HAP-1 (cell line): Measurements from ENCODE around the gene CCNJL.

Experiments used
- DNase-seq, 2 experiments: peaks; one replicate each; pipeline ENCODE4 v3.0.0-alpha.2; 2016 to 2020; ENCODE audit warnings: low spot score in 2 of 2
- H3K27me3 ChIP-seq: fragments of 250-450 bp; sonication (Bioruptor Pico); 2 replicates; pipeline ENCODE4 v1.5.1; 2020; ENCODE audit warnings: low read depth, mild to moderate bottlenecking, moderate library complexity
- H3K36me3 ChIP-seq: fragments of 250-450 bp; sonication (Bioruptor Pico); replicated peaks from 2 replicates; pipeline ENCODE4 v1.5.1; 2020; ENCODE audit warnings: mild to moderate bottlenecking
- H3K4me1 ChIP-seq: fragments of 250-450 bp; sonication (Bioruptor Pico); 2 replicates; pipeline ENCODE4 v1.5.1; 2020; ENCODE audit warnings: mild to moderate bottlenecking
- H3K4me3 ChIP-seq: fragments of 250-450 bp; sonication (Bioruptor Pico); 2 replicates; pipeline ENCODE4 v1.5.1; 2020; ENCODE audit warnings: mild to moderate bottlenecking, moderate library complexity
- H3K9me3 ChIP-seq: fragments of 250-450 bp; sonication (Bioruptor Pico); 2 replicates; pipeline ENCODE4 v1.5.1; 2020; ENCODE audit warnings: mild to moderate bottlenecking, moderate library complexity
- in situ Hi-C: fragments of 300-500 bp; cut with MboI; formaldehyde crosslinking; loops from 3 replicates; pipeline ENCODE4 v1.14.3; 2020; ENCODE audit warnings: low sequenced_read_pairs, inconsistent platforms, mixed read lengths

CCNJL gene

GRCh38 chr5:160317434-160317833 lies 5.1 kb upstream of the CCNJL start:
- peaks cover 7% of the 10 kb centered on the region; the same call in 1 of the 2 replicates for H3K4me1 ChIP-seq
- no peak overlapping the region for H3K4me3 ChIP-seq
- no peak for DNase-seq
- no peaks in the 10 kb centered on the region for H3K27me3 ChIP-seq
- H3K36me3 ChIP-seq, result no peaks in the 10 kb centered on the region
- no peaks in the 10 kb centered on the region for H3K9me3 ChIP-seq
- in situ Hi-C loops, result no loop called here

GRCh38 chr5:160315968-160316367 lies 3.6 kb upstream of the CCNJL start:
- no peaks in the 10 kb centered on the region for H3K36me3 ChIP-seq
- DNase-seq, result no peak
- in situ Hi-C loops, result no loop called here
- peaks cover 7% of the 10 kb centered on the region; the same call in 1 of the 2 replicates for H3K4me1 ChIP-seq
- no peaks in the 10 kb centered on the region for H3K27me3 ChIP-seq
- no peak overlapping the region for H3K4me3 ChIP-seq
- no peaks in the 10 kb centered on the region for H3K9me3 ChIP-seq

- Histone ChIP-seq H3K27me3 (no peaks in the 10 kb centered on the region), H3K4me3 (peak overlapping the region; percentile 51), H3K9me3 (no peaks in the 10 kb centered on the region), H3K4me1 (peaks cover 7% of the 10 kb centered on the region; the same call in 1 of the 2 replicates), H3K36me3 (no peaks in the 10 kb centered on the region)
- in situ Hi-C loops, result no loop called here
- DNase-seq, result peak in 1 of 2 experiments; percentile 10
Observed at GRCh38 chr5:160312960-160313727, 780 bp upstream of the CCNJL start.

GRCh38 chr5:160311491-160312133 lies 752 bp downstream of the CCNJL start:
- H3K36me3 ChIP-seq, result no peaks in the 10 kb centered on the region
- no peaks in the 10 kb centered on the region for H3K27me3 ChIP-seq
- no peaks in the 10 kb centered on the region for H3K9me3 ChIP-seq
- in situ Hi-C loops, result no loop called here
- peak in 1 of 2 experiments; percentile 37 for DNase-seq
- H3K4me3 ChIP-seq, result peak overlapping the region; percentile 51
- H3K4me1 ChIP-seq, result peaks cover 7% of the 10 kb centered on the region; the same call in 1 of the 2 replicates

- in situ Hi-C loops, result no loop called here
- Histone ChIP-seq H3K4me3 (no peak overlapping the region), H3K36me3 (no peaks in the 10 kb centered on the region), H3K27me3 (no peaks in the 10 kb centered on the region), H3K9me3 (no peaks in the 10 kb centered on the region), H3K4me1 (peaks cover 7% of the 10 kb centered on the region; the same call in 1 of the 2 replicates)
- DNase-seq, result no peak
Observed at GRCh38 chr5:160310552-160311295, 1.6 kb downstream of the CCNJL start.

DNA sequence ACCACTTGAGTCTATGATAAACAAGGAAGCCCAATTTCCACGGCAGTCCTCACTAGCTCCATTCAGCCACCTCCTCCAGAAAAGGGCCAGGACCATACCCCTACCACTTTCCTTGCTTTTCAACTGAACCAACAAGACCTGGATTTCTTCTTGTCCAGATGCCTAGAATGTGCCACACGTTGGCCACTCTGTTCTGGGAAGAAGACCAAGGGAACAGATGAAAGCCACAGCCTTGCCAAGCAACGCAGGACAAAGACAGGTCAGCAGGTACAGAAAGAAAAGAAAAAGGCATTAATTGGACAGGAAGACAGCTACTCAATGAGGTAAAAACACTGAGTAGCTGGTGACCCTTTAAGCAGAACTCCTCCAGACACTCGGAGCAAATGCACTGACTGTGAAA lies 2.2 kb downstream of the CCNJL start:
- Histone ChIP-seq H3K9me3 (no peaks in the 10 kb centered on the region), H3K36me3 (no peaks in the 10 kb centered on the region), H3K4me1 (0 out of 2 replicates have a peak, but pooled peaks cover 4% of the 10 kb centered on the region), H3K27me3 (no peaks in the 10 kb centered on the region), H3K4me3 (no peak overlapping the region)
- DNase-seq, result no peak
- in situ Hi-C loops, result no loop called here

GRCh38 chr5:160306696-160307095 lies 5.7 kb downstream of the CCNJL start:
- in situ Hi-C loops, result no loop called here
- Histone ChIP-seq H3K36me3 (no peaks in the 10 kb centered on the region), H3K27me3 (no peaks in the 10 kb centered on the region)

GRCh38 chr5:160305319-160305718 lies 7.0 kb downstream of the CCNJL start:
- Histone ChIP-seq H3K4me1 (no peaks in the 10 kb centered on the region), H3K36me3 (no peaks in the 10 kb centered on the region), H3K9me3 (no peaks in the 10 kb centered on the region), H3K27me3 (no peaks in the 10 kb centered on the region), H3K4me3 (no peak overlapping the region)
- in situ Hi-C loops, result no loop called here
- no peak for DNase-seq

More at GRCh38 chr5:160306696-160307095, 5.7 kb downstream of the CCNJL start:
- Histone ChIP-seq H3K4me3 (no peak overlapping the region), H3K4me1 (no peaks in the 10 kb centered on the region), H3K9me3 (no peaks in the 10 kb centered on the region)
- no peak for DNase-seq

DNA sequence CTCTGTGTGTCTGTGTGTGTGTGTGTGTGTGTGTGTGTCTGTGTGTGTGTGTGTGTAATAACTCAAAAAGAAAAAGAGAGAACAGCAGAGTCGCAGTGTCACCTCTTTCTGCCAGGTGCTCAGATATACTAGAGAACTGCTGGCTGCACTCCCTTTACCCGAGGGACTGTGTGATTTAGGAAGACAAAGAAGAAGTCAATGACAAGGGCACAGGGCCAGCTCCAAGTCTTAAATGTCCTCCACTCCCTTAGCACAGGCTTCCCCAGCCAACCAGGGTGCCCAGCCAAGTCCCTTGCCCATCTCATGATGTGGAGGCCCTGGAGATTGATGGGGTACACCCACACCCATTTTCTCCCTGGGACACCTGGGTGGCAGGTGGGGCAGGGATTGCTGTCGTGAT lies 8.7 kb downstream of the CCNJL start:
- H3K9me3 ChIP-seq, result no peaks in the 10 kb centered on the region
- no peaks in the 10 kb centered on the region for H3K36me3 ChIP-seq
- no peaks in the 10 kb centered on the region for H3K27me3 ChIP-seq
- H3K4me3 ChIP-seq, result no peak overlapping the region
- DNase-seq, result no peak
- in situ Hi-C loops, result no loop called here
- no peaks in the 10 kb centered on the region for H3K4me1 ChIP-seq

GRCh38 chr5:160298189-160298588 lies 14.2 kb downstream of the CCNJL start:
- in situ Hi-C loops, result no loop called here
- no peaks in the 10 kb centered on the region for H3K9me3 ChIP-seq
- DNase-seq, result no peak
- H3K27me3 ChIP-seq, result no peaks in the 10 kb centered on the region
- H3K4me3 ChIP-seq, result no peak overlapping the region
- no peaks in the 10 kb centered on the region for H3K4me1 ChIP-seq
- no peaks in the 10 kb centered on the region for H3K36me3 ChIP-seq

- Histone ChIP-seq H3K9me3 (no peaks in the 10 kb centered on the region), H3K4me3 (no peak overlapping the region), H3K36me3 (no peaks in the 10 kb centered on the region), H3K4me1 (no peaks in the 10 kb centered on the region), H3K27me3 (no peaks in the 10 kb centered on the region)
- no peak for DNase-seq
- in situ Hi-C loops, result no loop called here
Observed at GRCh38 chr5:160297776-160298175, 14.6 kb downstream of the CCNJL start.

DNA sequence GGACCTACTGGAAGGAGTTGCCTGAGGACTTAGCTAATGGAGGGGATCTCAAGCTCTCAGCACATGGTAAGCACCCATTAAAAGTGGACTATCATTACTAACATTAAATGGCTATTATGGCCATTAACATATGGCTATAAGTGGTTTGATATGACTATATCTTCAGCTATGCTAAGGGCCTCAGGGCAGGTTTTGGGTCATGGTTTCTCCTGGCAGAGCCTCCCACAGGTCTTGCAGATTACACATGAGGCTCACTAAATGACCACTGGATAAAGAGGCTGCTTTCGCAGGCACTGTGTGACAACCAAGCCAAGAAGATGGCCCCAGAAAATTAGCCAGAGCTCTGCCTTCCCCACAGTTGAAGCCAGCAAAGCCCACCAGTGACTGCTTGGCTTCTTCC lies 15.4 kb downstream of the CCNJL start:
- no peaks in the 10 kb centered on the region for H3K36me3 ChIP-seq
- in situ Hi-C loops, result no loop called here
- H3K4me1 ChIP-seq, result no peaks in the 10 kb centered on the region
- H3K9me3 ChIP-seq, result no peaks in the 10 kb centered on the region
- H3K27me3 ChIP-seq, result no peaks in the 10 kb centered on the region
- no peak for DNase-seq
- H3K4me3 ChIP-seq, result no peak overlapping the region

GRCh38 chr5:160296496-160296895 lies 15.9 kb downstream of the CCNJL start:
- H3K36me3 ChIP-seq, result no peaks in the 10 kb centered on the region
- no peaks in the 10 kb centered on the region for H3K27me3 ChIP-seq
- in situ Hi-C loops, result no loop called here
- no peaks in the 10 kb centered on the region for H3K9me3 ChIP-seq
- DNase-seq, result no peak
- H3K4me1 ChIP-seq, result no peaks in the 10 kb centered on the region
- H3K4me3 ChIP-seq, result no peak overlapping the region
